PFSK-1 (cell line): Measurements from ENCODE around the gene DPYD.

Source experiments
- FOXP2 ChIP-seq: optimal IDR thresholded peaks from 2 replicates; pipeline ENCODE3; 2011; ENCODE audit warnings: borderline replicate concordance, control low read depth, inconsistent platforms; ENCODE audit not compliant: insufficient read depth; ENCODE audit errors: extremely low read length, extremely low read depth
- POLR2AphosphoS5 ChIP-seq: IDR thresholded peaks from 2 replicates; pipeline ENCODE4 v1.6.1; 2012; ENCODE audit warnings: low read depth, mild to moderate bottlenecking, control low read depth, low read length, moderate library complexity
- REST ChIP-seq, 2 experiments: IDR thresholded peaks; 2 replicates each; pipeline versions ENCODE4 v1.6.1 to v1.8.0; 2011 to 2012; ENCODE audit warnings: low read depth in 2 of 2, low read length in 2 of 2, control low read depth in 1 of 2, inconsistent platforms in 1 of 2, mild to moderate bottlenecking in 1 of 2, moderate library complexity in 1 of 2; ENCODE audit not compliant: insufficient read depth in 1 of 2
- SIN3A ChIP-seq: IDR thresholded peaks from 2 replicates; pipeline ENCODE4 v1.6.1; 2012; ENCODE audit warnings: mild to moderate bottlenecking, low read length, moderate library complexity, borderline replicate concordance; ENCODE audit not compliant: insufficient read depth
- TAF1 ChIP-seq: IDR thresholded peaks from 2 replicates; pipeline ENCODE4 v1.6.1; 2012; ENCODE audit warnings: low read length, control low read depth, borderline replicate concordance; ENCODE audit not compliant: insufficient read depth

DPYD gene

GRCh38 chr1:97942161-97943123 is 21.6 kb upstream of the DPYD start:
- TF ChIP-seq SIN3A (no peak), FOXP2 (no peak)

- TF ChIP-seq POLR2AphosphoS5, result no peak
- TF ChIP-seq FOXP2, result no peak
- TF ChIP-seq TAF1, result no peak
- no peak for TF ChIP-seq SIN3A
- no peak for TF ChIP-seq REST (IDR thresholded peaks at IDR 0.05; ENCODE audit: insufficient read depth in 1 of 2, low read depth in 2 of 2, low read length in 2 of 2)
Observed at GRCh38 chr1:97938285-97938642, 17.4 kb upstream of the DPYD start.

- no peak for TF ChIP-seq TAF1
- TF ChIP-seq FOXP2, result no peak
- no peak for TF ChIP-seq POLR2AphosphoS5
- TF ChIP-seq SIN3A, result no peak
- no peak for TF ChIP-seq REST (IDR thresholded peaks at IDR 0.05; ENCODE audit: insufficient read depth in 1 of 2, low read depth in 2 of 2, low read length in 2 of 2)
Observed at GRCh38 chr1:97936976-97937375, 16.1 kb upstream of the DPYD start.

- TF ChIP-seq TAF1 (no peak), SIN3A (no peak), REST (IDR thresholded peaks at IDR 0.05; ENCODE audit: insufficient read depth in 1 of 2, low read depth in 2 of 2, low read length in 2 of 2) (no peak), FOXP2 (no peak), POLR2AphosphoS5 (no peak)
Observed at GRCh38 chr1:97934491-97934890, 13.7 kb upstream of the DPYD start.

GRCh38 chr1:97929874-97930851 is 9.3 kb upstream of the DPYD start:
- TF ChIP-seq FOXP2, result no peak
- TF ChIP-seq POLR2AphosphoS5, result no peak
- no peak for TF ChIP-seq SIN3A
- no peak for TF ChIP-seq REST (IDR thresholded peaks at IDR 0.05; ENCODE audit: insufficient read depth in 1 of 2, low read depth in 2 of 2, low read length in 2 of 2)
- TF ChIP-seq TAF1, result no peak
